IMR-90 (cell line): ENCODE data around the gene CBFA2T3. TPM values are rescaled to one million over a fixed set of nuclear protein-coding genes. Genes with fewer than 3 reads are reported as not detected.

ENCODE experiments used
- ATAC-seq: fragments of 200-7000 bp; cut with Tn5 transposase; 2 replicates; pipeline ENCODE4 v1.9.1; 2020; ENCODE audit warnings: low read depth, mild to moderate bottlenecking, moderate library complexity
- BruUV-seq: library from RNA; stranded (reverse); fragments of 400-500 nt; replicated peaks from 2 replicates; lab custom pipeline; 2021; lab: Mats Ljungman, UMichigan
- CTCF ChIA-PET: fragments of 300-600 bp; formaldehyde crosslinking; extraction: SDS; loops from one replicate; lab custom pipeline; 2021; ENCODE audit warnings: antibody characterized with exemption; lab: Yijun Ruan, JAX
- POLR2A ChIA-PET: fragments of 300-600 bp; sonication (Branson Sonifier 250); formaldehyde crosslinking; loops from one replicate; lab custom pipeline; 2022; ENCODE audit warnings: antibody characterized with exemption; ENCODE audit not compliant: unreplicated experiment; lab: Charles Lee
- DNase-seq: peaks from one replicate; pipeline ENCODE4 v3.0.0; 2013
- H2AFZ ChIP-seq: replicated peaks from 2 replicates; pipeline ENCODE3; 2013; ENCODE audit warnings: low read length, mild to moderate bottlenecking; ENCODE audit not compliant: poor library complexity
- H2AK5ac ChIP-seq: 2 replicates; pipeline ENCODE4 v1.6.1; 2013; ENCODE audit warnings: low read depth, low read length, inconsistent platforms
- H2AK9ac ChIP-seq: replicated peaks from 2 replicates; pipeline ENCODE3; 2013; ENCODE audit warnings: mild to moderate bottlenecking, low read depth, low read length, moderate library complexity; ENCODE audit not compliant: poor library complexity
- H2BK120ac ChIP-seq: 2 replicates; pipeline ENCODE4 v1.6.1; 2013; ENCODE audit warnings: low read depth, low read length, inconsistent platforms
- H2BK15ac ChIP-seq: 3 replicates; pipeline ENCODE4 v1.6.1; 2013; ENCODE audit warnings: low read depth, low read length, inconsistent platforms
- H2BK20ac ChIP-seq: 2 replicates; pipeline ENCODE4 v1.6.1; 2013; ENCODE audit warnings: low read depth, mild to moderate bottlenecking, inconsistent platforms, low read length, moderate library complexity
- H2BK5ac ChIP-seq: 2 replicates; pipeline ENCODE4 v1.6.1; 2013; ENCODE audit warnings: mild to moderate bottlenecking, low read depth, low read length, inconsistent platforms; ENCODE audit not compliant: poor library complexity, severe bottlenecking
- H3K14ac ChIP-seq: replicated peaks from 2 replicates; pipeline ENCODE4 v1.6.1; 2013; ENCODE audit warnings: low read depth, low read length, inconsistent platforms
- H3K18ac ChIP-seq: 2 replicates; pipeline ENCODE4 v1.6.1; 2013; ENCODE audit warnings: low read depth, low read length, control low read depth
- H3K23ac ChIP-seq: 2 replicates; pipeline ENCODE4 v1.6.1; 2013; ENCODE audit warnings: low read depth, low read length, inconsistent platforms
- H3K27ac ChIP-seq: 2 replicates; pipeline ENCODE4 v1.5.1; 2013; ENCODE audit warnings: mild to moderate bottlenecking, control low read depth, low read length; ENCODE audit not compliant: insufficient read depth
- H3K27me3 ChIP-seq: 2 replicates; pipeline ENCODE4 v1.6.1; 2013; ENCODE audit warnings: low read length; ENCODE audit not compliant: control insufficient read depth, insufficient read depth
- H3K36me3 ChIP-seq: 2 replicates; pipeline ENCODE4 v1.6.1; 2013; ENCODE audit warnings: low read length, mixed read lengths; ENCODE audit not compliant: control insufficient read depth, insufficient read depth
- H3K4ac ChIP-seq: 2 replicates; pipeline ENCODE4 v1.6.1; 2013; ENCODE audit warnings: low read depth, low read length, inconsistent platforms
- H3K4me1 ChIP-seq: 2 replicates; pipeline ENCODE4 v1.6.1; 2013; ENCODE audit warnings: low read length, mixed read lengths; ENCODE audit not compliant: control insufficient read depth, insufficient read depth
- H3K4me2 ChIP-seq: 2 replicates; pipeline ENCODE4 v1.6.1; 2013; ENCODE audit warnings: low read depth, mild to moderate bottlenecking, control low read depth, low read length, moderate library complexity
- H3K4me3 ChIP-seq: 2 replicates; pipeline ENCODE4 v1.5.1; 2013; ENCODE audit warnings: low read depth, mild to moderate bottlenecking, control low read depth, low read length, moderate library complexity; ENCODE audit not compliant: insufficient read depth
- H3K56ac ChIP-seq: 2 replicates; pipeline ENCODE4 v1.6.1; 2013; ENCODE audit warnings: low read length, inconsistent platforms; ENCODE audit not compliant: insufficient read depth; ENCODE audit errors: extremely low read depth
- H3K79me1 ChIP-seq, 2 experiments: 2 replicates each; pipeline ENCODE4 v1.6.1; 2013; ENCODE audit warnings: low read length in 2 of 2, inconsistent platforms in 1 of 2, low read depth in 1 of 2
- H3K9ac ChIP-seq: 2 replicates; pipeline ENCODE4 v1.6.1; 2013; ENCODE audit warnings: low read depth, low read length, control low read depth
- H3K9me1 ChIP-seq: 2 replicates; pipeline ENCODE4 v1.6.1; 2013; ENCODE audit warnings: low read length, inconsistent platforms; ENCODE audit not compliant: insufficient read depth
- H3K9me3 ChIP-seq: 2 replicates; pipeline ENCODE4 v1.6.1; 2013; ENCODE audit warnings: low read length; ENCODE audit not compliant: control insufficient read depth, insufficient read depth
- H4K20me1 ChIP-seq: 2 replicates; pipeline ENCODE4 v1.6.1; 2013; ENCODE audit warnings: low read length, inconsistent platforms; ENCODE audit not compliant: insufficient read depth
- H4K5ac ChIP-seq: 2 replicates; pipeline ENCODE4 v1.6.1; 2013; ENCODE audit warnings: mild to moderate bottlenecking, low read depth, low read length, control low read depth
- H4K8ac ChIP-seq, 2 experiments: 2 replicates each; pipeline ENCODE4 v1.6.1; 2013; ENCODE audit warnings: low read depth in 2 of 2, low read length in 2 of 2, control low read depth in 1 of 2, inconsistent platforms in 1 of 2
- H4K91ac ChIP-seq: 2 replicates; pipeline ENCODE4 v1.6.1; 2013; ENCODE audit warnings: low read depth, low read length, inconsistent platforms; ENCODE audit not compliant: insufficient read depth
- CEBPB ChIP-seq: IDR thresholded peaks from 2 replicates; pipeline ENCODE4 v1.6.1; 2012; ENCODE audit warnings: low read depth, low read length, improper control_type of control experiment
- CHD1 ChIP-seq: IDR thresholded peaks from 2 replicates; pipeline ENCODE4 v1.6.1; 2012; ENCODE audit warnings: low read depth, low read length, improper control_type of control experiment
- MAFK ChIP-seq: IDR thresholded peaks from 2 replicates; pipeline ENCODE4 v1.6.1; 2012; ENCODE audit warnings: low read depth, low read length, improper control_type of control experiment
- MAZ ChIP-seq: IDR thresholded peaks from 2 replicates; pipeline ENCODE4 v1.6.1; 2012; ENCODE audit warnings: low read depth, mild to moderate bottlenecking, low read length, improper control_type of control experiment, moderate library complexity, borderline replicate concordance
- NFE2L2 ChIP-seq: fragments of 150-350 bp; IDR thresholded peaks from 2 replicates; pipeline ENCODE4 v1.6.1; 2016; ENCODE audit warnings: low read depth, mild to moderate bottlenecking, low read length
- POLR2A ChIP-seq: IDR thresholded peaks from 2 replicates; pipeline ENCODE4 v1.6.1; 2012; ENCODE audit warnings: mild to moderate bottlenecking, low read depth, low read length
- RAD21 ChIP-seq: IDR thresholded peaks from 2 replicates; pipeline ENCODE4 v1.6.1; 2012; ENCODE audit warnings: low read length, improper control_type of control experiment
- RFX5 ChIP-seq: IDR thresholded peaks from 2 replicates; pipeline ENCODE4 v1.8.0; 2012; ENCODE audit warnings: low read depth, mild to moderate bottlenecking, low read length, moderate library complexity
- SMC3 ChIP-seq: fragments of 150-350 bp; IDR thresholded peaks from 2 replicates; pipeline ENCODE4 v1.6.1; 2016; ENCODE audit warnings: low read depth, mild to moderate bottlenecking, antibody characterized with exemption, low read length, moderate library complexity
- WGBS, 2 experiments: methylation state at CpG; one replicate each; pipeline versions ENCODE4 v1.1.5 to v1.1.7; 2013; ENCODE audit warnings: missing lambda C conversion rate in 2 of 2; ENCODE audit not compliant: insufficient read length in 1 of 2; ENCODE audit errors: extremely low coverage in 2 of 2; 5-methylcytosine and 5-hydroxymethylcytosine counted together
- dilution Hi-C: fragments of 300-500 bp; cut with HindIII; formaldehyde crosslinking; loops from one replicate; pipeline ENCODE4 v1.14.3; 2018; ENCODE audit warnings: low sequenced_read_pairs; ENCODE audit not compliant: unreplicated experiment
- in situ Hi-C: fragments of 300-500 bp; cut with MboI; formaldehyde crosslinking; loops from 3 replicates; pipeline ENCODE4 v1.14.3; 2019; ENCODE audit warnings: low sequenced_read_pairs, inconsistent platforms, mixed read lengths
- intact Hi-C: fragments of 100-400 bp; cut with micrococcal nuclease; formaldehyde crosslinking; loops from 2 replicates; pipeline ENCODE4 v1.10.0; 2022
- polyA plus RNA-seq, 3 experiments: library from polyadenylated mRNA; depleted of rRNA; stranded (reverse); fragments of >200 nt; gene quantifications; 2 replicates each; pipeline ENCODE4 v1.2.3, GENCODE V29; 2012; ENCODE audit warnings: low replicate concordance in 1 of 3
- total RNA-seq: library from RNA; depleted of rRNA; stranded (reverse); fragments of >200 nt; gene quantifications from 2 replicates; pipeline ENCODE4 v1.2.3, GENCODE V29; 2012
- TF ChIP-seq, protein P1 (sequence below): conservative IDR thresholded peaks from 2 replicates; pipeline ENCODE4 v1.5.1; 2012; ENCODE audit warnings: mild to moderate bottlenecking, low read depth, low read length, improper control_type of control experiment
- TF ChIP-seq, protein P2 (sequence below): fragments of 150-350 bp; IDR thresholded peaks from 2 replicates; pipeline ENCODE4 v1.6.1; 2016; ENCODE audit warnings: low read depth, mild to moderate bottlenecking, low read length, moderate library complexity, borderline replicate concordance

CBFA2T3 gene
- total and polyA plus RNA-seq, 2 of the 4 experiments (the other 2 are of a cell fraction) = not detected

DNA sequence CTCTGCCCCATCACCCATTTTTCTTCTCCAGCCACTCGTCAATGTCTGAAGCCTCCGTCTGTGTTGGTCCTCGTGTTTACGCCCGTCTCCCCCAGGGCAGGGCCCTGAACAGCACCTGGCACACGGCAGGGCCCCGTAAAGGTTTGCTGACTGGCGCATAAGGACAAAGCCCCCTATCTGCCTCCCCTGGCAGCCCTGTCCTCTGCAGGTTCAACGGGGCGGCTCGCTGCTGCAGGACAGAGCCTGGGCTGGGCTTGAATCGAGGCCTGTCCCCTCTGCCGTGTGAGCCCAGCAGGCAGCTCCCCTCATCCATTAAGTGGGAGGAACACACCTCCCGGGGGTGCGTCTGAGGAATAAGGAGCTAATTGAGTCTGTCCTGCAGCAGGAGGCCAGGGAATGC, 64.5 kb downstream of the CBFA2T3 start:
- in situ Hi-C loops = no loop called here
- Histone ChIP-seq H3K9ac (no peak overlapping the region), H2BK20ac (no peak overlapping the region), H4K91ac (no peak overlapping the region), H3K9me3 (peaks cover 4% of the 10 kb centered on the region), H3K14ac (no peak overlapping the region), H2AK9ac (no peak overlapping the region), H3K4me3 (no peak overlapping the region), H3K18ac (no peak overlapping the region), H2AFZ (no peak overlapping the region), H4K20me1 (no peaks in the 10 kb centered on the region; the same call in 1 of the 2 replicates), H2BK120ac (no peak overlapping the region), H2AK5ac (no peak overlapping the region), H3K4ac (no peak overlapping the region), H3K56ac (no peak overlapping the region), H2BK5ac (no peak overlapping the region), H3K23ac (no peak overlapping the region), H3K36me3 (no peaks in the 10 kb centered on the region), H3K9me1 (no peaks in the 10 kb centered on the region), H4K8ac (no peak overlapping the region), H3K27ac (no peak overlapping the region), H2BK15ac (no peak overlapping the region), H3K27me3 (peaks cover 14% of the 10 kb centered on the region; the same call in 1 of the 2 replicates), H4K5ac (no peak overlapping the region), H3K4me1 (no peaks in the 10 kb centered on the region; the same call in 1 of the 2 replicates), H3K4me2 (no peak overlapping the region), H3K79me1 (no peaks in the 10 kb centered on the region)
- BruUV-seq = no TSS peak
- WGBS, 2 experiments = 77% methylated on average over 4 of the region's 15 CpGs; no CpG with 5 or more reads in 1 of the 2 experiments
- dilution Hi-C loops = no loop called here
- TF ChIP-seq, protein P1, sequence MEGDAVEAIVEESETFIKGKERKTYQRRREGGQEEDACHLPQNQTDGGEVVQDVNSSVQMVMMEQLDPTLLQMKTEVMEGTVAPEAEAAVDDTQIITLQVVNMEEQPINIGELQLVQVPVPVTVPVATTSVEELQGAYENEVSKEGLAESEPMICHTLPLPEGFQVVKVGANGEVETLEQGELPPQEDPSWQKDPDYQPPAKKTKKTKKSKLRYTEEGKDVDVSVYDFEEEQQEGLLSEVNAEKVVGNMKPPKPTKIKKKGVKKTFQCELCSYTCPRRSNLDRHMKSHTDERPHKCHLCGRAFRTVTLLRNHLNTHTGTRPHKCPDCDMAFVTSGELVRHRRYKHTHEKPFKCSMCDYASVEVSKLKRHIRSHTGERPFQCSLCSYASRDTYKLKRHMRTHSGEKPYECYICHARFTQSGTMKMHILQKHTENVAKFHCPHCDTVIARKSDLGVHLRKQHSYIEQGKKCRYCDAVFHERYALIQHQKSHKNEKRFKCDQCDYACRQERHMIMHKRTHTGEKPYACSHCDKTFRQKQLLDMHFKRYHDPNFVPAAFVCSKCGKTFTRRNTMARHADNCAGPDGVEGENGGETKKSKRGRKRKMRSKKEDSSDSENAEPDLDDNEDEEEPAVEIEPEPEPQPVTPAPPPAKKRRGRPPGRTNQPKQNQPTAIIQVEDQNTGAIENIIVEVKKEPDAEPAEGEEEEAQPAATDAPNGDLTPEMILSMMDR = no peak
- TF ChIP-seq CHD1 (no peak), NFE2L2 (no peak), RAD21 (no peak), MAFK (no peak), CEBPB (no peak), MAZ (no peak), POLR2A (no peak), SMC3 (no peak), RFX5 (no peak)
- TF ChIP-seq, protein P2, sequence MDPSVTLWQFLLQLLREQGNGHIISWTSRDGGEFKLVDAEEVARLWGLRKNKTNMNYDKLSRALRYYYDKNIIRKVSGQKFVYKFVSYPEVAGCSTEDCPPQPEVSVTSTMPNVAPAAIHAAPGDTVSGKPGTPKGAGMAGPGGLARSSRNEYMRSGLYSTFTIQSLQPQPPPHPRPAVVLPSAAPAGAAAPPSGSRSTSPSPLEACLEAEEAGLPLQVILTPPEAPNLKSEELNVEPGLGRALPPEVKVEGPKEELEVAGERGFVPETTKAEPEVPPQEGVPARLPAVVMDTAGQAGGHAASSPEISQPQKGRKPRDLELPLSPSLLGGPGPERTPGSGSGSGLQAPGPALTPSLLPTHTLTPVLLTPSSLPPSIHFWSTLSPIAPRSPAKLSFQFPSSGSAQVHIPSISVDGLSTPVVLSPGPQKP = no peak
- intact Hi-C loops = no loop called here
- no peak for ATAC-seq
- CTCF ChIA-PET = no interaction called here
- POLR2A ChIA-PET = no interaction called here
- DNase-seq = no peak
